Activated T-cell treated with anti-CD3 and anti-CD28 coated beads for 1 hour (primary cell): Measurements from ENCODE around the gene TBC1D13.
"Not testable (repeated sequence)": the region's sequence is repeated elsewhere in the genome, so short reads cannot be mapped to it uniquely, and the experiment has no call there.

Experiments
- DNase-seq: peaks from one replicate; pipeline ENCODE4 v3.0.0-alpha.2; 2020; ENCODE audit warnings: low read depth

The TBC1D13 gene

DNA sequence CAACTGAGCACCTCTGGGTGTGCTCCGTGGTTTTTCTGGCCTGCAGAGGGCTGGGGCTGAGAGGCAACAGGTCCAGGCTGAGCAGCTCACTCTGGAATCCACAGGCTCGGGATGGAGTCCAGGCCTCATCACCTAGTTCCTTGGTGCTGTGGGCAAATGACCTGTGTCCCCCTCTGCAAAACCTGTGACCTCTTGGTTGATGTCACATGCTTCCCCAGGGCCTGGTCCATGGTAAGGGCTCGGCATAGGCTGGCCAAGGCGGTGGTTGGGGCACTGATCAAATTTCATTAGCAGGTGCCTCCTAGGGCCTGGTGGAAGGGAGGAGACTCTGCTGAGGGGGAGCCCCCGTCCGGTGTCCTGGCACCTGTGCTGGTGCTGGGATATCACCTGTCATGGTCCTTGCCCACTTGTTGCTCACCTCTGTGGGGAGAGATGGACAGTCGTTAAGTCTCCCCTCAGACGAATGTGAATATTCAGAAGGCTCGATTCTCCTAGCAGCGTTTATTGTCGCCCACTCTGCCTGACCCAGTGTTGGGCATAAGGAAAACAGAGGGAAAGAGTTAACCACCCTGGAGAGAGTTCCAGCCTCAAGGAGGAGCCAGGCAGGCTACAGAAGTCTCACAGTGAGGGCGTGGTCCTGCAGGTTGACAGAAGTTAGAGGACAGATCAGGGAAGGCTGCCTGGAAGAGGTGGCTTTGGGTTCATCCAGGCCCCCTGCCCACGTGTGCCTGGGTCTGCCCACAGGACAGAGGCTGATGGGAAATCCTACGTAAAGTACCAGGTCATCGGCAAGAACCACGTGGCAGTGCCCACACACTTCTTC is 34.7 kb downstream of the TBC1D13 start:
- no peak for DNase-seq

DNA sequence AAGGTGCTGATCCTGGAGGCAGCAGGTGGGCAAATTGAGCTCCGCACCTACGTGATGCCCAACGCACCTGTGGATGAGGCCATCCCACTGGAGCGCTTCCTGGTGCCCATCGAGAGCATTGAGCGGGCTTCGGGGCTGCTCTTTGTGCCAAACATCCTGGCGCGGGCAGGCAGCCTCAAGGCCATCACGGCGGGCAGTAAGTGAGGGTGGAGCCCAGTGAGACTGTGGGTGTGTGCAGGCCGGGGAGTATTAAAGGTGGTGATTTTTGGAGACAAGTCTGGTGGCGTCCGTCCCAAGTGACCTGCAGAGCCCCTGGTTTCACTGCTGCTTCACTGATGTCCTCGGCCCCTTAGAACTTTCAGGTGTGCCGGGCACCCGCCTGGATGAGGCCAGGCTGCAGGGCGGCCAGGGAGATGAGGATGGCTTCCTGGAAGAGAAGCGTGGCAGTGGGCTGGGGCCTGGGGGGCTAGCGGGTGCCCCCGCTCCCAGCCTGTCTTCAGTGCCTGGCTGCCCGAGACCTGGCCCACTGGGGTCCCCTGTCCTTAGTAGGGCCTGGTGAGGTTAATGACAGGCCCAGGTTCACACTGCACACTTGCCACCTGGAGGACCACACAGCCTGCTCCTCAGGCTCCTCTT is 35.5 kb downstream of the TBC1D13 start:
- DNase-seq = no peak

DNA sequence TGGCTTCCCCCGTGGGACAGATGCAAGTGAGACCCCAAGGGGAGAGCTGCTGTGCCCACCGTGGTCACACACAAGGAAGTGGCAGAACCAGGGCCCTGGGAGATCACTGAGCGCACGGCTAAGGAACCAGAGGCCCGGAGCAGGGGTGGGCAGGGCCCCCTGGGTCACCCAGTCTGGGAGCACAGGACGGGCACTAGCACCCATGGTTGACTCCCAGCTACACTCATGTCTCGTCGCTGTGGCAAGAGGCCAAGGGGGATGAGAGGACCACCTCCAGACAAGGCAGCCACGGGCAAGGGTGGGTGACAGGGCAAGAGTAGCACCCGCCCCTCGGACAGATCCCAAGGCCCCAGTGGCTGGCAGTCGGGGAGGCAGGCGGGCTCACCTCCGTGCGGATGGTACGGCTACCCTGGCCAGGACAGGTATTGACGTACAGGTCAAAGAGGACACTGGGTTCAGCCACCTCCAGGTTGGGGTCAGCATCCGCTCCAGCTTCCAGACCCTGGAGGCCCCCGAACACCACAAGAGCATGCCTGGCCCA is 36.4 kb downstream of the TBC1D13 start:
- DNase-seq = no peak

DNA sequence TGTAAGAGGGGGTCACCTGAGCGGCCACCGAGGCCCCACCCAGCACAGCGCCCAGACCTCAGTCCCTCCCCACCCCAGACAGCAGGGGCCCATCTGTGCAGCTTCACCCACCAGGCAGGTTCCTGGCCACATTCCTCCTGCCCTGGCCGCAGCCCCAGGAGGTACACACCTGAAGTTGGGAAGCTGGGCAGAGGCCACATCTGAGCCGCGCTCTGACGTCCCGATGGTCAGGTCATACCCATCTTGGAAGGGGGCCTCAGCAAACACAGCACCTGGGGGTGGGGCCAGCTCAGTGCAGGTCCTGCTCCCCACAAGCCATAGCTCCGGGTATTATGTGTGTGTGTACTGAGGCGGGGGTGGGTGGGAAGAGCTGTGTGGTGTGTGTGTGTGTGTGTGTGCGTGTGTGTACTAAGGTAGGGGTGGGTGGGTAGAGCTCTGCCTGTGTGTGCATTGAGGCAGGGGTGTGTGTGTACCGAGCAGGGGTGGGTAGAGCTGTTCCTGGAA is 36.9 kb downstream of the TBC1D13 start:
- DNase-seq = no peak

DNA sequence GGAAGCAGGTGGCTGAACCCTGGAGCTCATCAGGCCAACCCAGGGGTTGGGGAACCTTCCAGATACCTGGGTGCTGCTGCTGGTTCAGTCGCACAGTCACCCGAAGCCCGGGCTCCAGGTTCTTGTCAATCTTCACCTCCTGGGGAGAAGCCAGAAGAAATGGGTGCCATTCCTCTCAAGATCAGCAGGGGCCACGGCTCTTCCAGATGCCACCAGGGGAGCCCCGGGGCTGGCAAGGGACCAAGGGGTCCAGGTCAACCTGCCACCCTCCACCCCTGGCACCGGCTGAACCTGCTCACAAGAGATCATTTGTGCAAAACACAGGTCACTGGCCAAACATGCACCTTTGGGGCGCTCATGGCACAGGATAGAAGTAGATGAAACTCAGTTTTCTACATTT is 37.9 kb downstream of the TBC1D13 start:
- DNase-seq = no peak

DNA sequence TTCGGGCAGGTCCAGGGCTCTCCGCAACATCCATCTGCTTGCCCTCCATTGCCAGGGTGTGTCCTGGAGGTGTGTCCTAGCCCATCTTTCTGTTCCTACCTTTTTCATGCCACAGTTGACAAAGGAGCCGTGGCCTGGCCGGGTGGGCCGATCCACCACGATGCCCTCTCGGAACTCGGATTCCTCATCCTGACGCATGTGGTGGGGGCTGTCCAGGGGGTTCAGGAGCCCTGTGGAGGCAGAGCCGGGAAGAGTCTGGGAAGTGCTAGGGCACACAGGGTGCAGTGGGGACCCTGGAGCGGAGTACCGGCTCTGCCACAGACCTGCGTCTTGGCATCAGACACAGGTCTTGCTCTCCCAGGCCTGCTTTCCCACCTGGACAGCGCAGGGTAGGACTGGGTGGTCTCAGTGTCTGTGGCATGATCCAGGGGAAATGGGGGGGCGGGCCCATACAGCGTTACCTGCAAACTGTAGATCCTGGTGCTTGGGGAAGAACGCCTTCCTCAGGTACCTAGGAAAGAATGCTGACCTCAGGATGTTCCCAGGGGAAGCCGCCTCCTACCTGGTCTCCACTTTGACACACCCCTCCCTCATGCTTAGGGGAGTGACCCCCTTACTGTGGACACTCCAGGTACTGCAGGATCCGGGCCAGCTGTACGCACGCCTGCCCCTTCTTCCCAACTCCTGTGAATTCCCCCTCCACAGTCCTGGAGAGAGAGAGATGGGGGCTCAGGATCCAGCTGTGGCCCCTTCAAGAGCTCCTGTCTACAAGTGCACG is 39.1 kb downstream of the TBC1D13 start:
- no peak for DNase-seq

DNA sequence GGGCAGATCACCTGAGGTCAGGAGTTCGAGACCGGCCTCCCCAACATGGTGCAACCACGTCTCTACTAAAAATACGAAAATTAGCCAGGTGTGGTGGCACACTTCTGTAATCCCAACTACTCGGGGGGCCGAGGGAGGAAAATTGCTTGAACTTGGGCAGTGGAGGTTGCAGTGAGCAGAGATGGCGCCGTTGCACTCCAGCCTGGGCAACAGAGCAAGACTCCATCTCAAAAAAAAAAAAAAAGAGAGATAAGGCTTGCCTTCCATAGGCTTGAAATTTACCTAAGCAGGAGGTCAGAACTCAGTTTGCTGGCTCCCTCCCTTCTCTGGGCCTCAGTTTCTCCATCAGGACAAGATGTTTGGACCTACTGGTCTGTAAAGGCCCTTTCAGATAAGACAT is 41.2 kb downstream of the TBC1D13 start:
- DNase-seq = no peak

DNA sequence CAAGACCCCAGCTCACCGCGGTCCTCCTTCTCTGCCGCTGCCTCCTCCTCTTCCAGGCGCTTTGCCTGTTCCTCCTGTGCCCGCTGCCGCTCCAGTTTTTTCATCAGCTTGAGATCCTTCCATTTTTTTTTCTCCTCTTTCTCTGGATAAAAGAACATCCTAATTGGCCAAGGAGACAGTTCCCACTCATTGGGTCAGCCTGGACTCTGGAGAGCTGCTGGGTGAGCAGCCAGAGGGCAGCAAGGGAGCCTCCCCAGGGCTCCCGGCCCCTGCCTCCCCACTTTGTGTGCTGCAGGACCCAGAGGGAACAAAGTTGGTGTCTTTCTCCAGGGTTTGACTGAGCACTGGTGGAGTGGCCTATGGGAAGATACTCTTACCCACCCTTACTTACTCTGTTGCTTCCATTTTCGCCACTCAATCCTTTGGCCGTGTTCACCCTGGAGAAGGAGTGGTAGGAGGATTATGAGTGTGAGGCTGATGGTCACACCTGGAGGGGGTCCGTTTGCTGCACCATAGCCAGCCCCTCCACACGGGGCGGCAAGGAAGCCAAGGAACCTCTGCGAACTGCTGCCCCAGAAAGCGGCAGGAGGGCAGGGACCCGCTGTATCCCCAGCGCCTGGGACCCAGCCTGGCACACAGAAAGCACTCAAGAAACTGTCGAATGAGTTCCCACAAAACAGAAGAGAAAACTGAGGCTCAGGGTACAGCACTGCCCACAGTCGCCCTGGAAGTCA is 41.8 kb downstream of the TBC1D13 start:
- no peak for DNase-seq

DNA sequence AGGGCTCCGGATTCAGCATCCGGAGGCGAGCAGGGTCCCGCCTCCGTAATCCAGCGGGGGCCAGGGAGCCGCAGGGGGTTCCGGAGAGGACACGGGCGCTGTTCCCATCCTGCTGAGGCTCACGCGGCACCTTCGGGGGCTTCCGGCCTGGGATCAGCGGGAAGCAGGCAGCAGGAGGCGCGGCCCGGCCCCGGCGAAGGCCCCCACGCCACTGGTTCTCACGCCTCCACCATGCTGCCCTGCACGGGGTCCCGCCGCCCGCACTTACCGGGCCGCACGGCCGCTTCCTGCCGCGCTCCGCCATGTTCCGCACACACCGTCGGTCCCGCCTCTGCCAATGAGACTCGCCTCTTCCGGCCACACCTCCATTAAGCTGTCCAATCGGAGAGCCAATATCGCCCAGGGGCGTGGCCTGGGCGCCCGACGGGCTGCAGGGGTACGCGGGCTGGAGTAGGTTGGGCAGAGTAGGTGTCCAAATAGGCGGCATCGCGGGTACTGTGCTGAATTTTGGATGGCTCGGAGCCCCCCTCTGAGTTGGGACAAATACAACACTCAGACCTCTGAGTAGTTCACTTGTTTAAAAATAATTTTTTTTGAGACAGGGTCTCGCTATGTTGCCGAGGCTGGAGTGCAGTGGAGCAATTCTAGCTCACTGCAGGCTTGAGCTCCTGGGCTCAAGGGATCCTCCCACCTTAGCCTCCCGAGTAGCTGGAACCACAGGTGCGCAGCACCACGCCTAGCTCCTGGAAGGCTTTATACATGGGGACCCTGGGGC is 42.6 kb downstream of the TBC1D13 start, which contains the start of gene SPOUT1:
Gene SPOUT1 (minus strand): TSS at position 318 of the 775 bp plus-strand sequence. CDS start 14 bp downstream, at position 304.
- peak; percentile 90 for DNase-seq

DNA sequence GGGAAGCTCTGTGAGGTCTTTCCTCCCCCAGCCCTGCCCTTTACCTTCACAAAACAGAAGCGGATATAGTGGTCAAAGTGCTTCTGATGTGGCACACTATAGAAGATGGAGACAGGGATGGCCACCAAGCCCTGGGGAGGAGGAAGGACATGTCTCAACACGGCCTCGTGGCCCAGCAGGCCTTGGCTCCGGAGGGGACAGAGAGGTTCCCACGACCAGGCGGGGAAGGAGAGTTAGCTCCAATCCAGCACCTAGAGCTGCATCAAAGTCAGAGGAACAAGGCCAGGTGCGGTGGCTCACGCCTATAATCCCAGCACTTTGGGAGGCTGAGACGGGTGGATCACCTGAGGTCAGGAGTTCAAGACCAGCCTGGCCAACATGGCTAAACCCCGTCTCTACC is 46.6 kb downstream of the TBC1D13 start:
- no peak for DNase-seq

DNA sequence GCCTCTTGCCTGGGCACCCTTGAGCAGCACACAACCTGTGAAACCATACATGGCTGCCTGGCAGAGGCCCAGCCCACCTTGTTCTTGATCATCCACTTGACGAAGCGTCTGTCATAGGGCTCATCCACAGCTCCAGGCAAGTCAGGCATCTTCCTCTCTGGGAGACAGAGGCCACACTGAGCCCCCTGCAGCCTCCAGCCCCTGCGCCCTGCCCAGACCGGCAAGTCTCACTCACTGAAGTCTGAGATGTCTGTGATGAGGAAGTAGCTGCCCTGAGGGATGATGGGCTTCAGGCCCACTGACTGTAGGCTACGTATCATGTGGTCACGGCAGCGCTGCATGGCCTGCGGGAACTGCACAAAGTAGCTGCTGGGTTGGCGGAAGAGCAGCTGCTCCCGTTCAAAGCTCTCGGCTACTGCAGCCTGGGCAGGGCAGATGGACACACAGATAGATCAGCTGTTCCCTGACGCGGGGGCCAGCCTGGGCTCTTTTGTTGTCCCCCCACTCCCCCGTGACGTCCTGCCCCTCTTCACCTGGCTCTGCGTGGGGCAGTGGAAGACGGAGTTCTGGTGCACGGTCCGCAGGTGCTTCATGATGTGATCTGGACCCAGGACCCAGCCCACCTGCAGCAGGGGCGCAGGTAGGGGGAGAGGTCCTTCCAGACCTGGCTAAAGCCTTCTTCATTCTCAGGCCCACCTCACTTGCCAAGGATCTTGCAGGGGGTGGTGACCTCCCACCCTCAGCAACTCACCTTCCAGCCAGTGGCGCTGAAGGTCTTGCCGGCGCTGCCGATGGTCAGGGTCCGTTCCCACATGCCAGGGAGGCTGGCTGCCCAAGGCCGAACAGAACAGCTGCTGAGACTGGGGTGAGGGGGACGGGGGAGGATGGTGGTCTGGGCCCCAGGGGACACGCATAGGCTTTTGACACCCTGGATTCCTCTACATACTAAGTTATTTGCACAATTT is 48.5 kb downstream of the TBC1D13 start:
- DNase-seq = no peak

DNA sequence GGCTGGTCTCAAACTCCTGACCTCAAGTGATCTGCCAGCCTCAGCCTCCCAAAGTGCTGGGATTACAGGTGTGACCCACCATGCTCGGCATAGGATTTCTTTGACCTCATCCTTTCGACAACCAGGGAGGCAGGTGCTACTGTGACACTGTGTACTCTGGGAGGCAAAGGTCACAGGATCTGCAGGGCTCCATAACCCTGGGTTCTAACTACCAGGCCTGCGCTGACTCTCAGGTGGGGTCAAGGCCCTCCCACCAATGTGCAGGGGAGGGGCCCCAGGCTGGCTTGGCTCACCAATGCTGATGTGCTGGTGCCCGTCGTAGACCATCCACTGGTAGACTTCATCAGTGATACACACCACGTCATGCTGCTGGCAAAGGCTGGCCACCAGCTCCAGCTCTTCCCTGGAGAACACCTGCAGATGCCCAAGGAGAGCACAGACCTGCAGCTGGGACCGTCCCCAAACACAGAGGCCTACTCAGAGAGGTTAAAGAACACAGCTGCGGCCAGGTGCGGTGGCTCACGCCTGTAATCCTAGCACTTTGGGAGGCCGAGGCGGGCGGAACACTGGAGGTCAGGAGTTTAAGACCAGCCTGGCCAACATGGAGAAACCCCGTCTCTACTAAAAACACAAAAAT is 49.6 kb downstream of the TBC1D13 start:
- no peak for DNase-seq

DNA sequence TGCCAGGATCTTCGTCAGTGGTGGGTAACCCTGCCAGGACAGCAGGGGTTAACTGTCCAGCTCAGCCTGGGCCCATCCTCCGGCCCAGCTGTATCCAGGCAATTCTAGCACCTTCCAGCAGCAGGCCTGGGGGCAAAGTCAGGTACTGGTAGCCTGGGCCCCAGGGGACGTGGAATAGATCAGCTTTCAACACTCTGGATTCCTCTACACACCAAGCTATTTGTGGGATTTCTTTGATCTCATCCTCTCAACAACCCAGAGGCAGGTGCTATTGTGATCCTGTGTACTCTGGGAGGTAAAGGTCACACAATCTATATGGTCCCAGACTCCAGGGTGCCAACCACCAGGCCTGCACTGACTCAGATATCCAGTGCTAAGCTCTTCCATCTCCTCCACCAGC is 51.3 kb downstream of the TBC1D13 start:
- no peak for DNase-seq

DNA sequence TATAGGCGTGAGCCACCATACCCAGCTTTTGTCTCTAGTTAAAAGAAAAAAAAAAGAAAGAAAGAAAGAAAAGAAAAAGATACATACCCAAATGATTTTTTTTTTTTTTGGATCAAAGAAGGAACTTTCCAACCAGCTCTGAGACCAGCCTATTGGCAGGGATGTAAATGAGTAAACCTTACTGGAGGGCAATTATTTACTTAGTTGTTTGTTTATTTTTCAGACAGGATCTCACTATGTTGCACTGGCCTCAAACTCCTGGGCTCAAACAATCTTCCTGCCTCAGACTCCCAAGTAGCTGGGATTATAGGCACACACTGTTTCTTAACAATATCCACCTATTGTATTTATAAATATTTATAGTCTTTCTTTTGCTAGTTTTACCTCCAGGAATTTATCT is 53.5 kb downstream of the TBC1D13 start:
- no peak for DNase-seq

DNA sequence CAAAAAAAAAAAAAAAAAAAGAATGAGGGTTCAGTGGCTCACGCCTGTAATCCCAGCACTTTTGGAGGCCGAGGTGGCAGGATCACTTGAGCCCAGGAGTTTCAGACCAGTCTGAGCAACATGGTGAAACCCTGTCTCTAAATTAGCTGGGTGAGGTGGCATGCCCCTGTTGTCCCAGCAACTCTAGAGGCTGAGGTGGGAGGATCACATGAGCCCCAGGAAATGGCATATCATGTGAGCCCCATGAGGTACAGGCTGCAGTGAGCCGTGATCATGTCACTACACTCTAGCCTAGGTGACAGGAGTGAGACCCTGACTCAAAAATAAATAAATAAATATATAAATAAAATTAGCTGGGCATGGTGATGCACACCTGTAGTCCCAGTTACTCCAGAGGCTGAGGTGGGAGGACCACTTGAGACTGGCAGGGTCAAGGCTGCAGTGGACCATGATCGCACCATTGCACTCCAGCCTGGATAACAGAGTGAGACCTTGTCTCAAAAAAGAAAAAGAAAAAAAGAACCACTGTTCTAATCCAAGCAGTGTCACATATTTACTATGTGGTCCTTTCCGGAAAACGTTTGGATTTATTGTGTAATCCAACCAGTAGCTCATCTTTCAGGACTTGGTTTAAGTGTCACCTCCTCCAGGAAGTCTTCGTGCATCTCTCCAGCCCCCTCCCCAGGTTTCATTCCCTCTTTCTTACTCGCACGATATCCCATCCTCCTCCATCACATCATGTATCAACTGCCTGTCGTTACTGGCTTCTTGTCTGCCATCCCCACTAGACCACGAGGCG is 54.8 kb downstream of the TBC1D13 start:
- DNase-seq = no peak

DNA sequence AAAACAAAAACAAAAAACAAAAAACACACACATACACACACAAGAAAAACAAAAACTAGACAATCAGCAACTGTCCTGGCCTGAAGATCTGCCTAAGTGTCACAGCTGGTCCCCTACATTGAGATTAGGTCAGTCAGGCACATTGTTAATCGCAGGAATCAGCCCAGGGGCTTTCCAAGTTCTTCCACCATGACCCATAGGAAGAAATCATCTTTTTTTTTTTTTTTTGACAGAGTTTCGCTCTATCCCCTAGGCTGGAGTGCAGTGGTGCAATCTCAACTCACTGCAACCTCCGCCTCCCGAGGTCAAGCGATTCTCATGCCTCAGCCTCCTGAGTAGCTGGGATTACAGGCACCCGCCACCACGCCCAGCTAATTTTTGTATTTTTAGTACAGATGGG is 56.1 kb downstream of the TBC1D13 start:
- DNase-seq = not testable (repeated sequence)

DNA sequence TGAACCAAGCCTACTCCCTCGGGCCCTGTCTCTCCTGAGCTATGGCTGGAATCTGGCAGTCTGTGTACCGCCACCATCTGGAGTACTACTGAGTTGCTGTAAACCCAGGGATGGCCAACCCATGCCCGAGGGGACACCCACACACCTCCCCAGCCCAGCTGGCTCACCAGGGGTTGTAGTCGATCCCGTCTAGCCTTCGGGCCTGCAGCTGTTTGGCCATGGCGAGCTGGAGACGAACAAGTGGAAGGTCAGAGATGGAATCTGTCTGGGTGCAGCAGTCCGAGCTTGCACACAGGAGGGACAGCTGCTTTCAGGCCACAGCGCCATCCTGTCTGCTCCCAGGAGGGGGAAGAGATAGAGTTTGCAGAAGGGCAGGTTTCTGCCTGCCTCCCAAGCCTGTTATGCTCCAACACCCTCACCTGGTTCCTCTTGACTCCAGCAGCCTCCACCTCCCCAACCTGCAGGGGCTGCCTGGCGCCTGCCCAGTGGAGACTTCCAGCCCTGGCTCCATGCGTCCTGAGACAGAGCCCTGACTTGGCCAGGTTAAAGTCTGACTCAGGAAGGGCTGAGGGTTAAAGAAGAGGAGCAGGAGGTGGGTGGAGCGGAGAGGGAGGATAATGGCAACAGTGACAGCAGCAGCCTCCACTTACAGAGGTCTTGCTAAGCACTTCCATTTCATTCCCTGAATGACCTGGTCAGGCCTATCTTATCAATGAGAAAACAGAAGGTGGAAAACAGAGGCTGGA is 58.3 kb downstream of the TBC1D13 start:
- DNase-seq = no peak

DNA sequence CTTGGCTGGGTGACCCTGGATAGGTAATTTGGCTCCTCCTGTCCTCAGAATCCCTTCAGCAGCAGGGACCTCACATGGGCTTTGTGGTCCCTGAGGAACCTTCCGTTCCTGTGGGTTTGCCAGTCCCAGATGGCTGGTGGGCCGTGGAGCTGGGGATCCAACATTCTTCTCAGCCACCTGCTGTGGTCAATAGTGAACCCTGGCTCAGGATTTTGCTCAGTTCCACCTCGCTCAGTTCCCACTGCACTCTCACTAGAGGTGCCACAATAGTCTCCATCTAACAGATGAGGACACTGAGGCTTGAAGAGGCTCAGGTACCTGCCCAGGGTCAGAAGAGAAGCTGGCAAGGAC is 59.6 kb downstream of the TBC1D13 start:
- DNase-seq = no peak
